TTC549 (cell line): ENCODE results near the gene FILIP1.

Source experiments
- FAIRE-seq: peaks from 2 replicates; lab custom pipeline; 2012; peaks lifted over from hg19 to GRCh38; lab: Jason Lieb, UNC

Gene FILIP1

DNA sequence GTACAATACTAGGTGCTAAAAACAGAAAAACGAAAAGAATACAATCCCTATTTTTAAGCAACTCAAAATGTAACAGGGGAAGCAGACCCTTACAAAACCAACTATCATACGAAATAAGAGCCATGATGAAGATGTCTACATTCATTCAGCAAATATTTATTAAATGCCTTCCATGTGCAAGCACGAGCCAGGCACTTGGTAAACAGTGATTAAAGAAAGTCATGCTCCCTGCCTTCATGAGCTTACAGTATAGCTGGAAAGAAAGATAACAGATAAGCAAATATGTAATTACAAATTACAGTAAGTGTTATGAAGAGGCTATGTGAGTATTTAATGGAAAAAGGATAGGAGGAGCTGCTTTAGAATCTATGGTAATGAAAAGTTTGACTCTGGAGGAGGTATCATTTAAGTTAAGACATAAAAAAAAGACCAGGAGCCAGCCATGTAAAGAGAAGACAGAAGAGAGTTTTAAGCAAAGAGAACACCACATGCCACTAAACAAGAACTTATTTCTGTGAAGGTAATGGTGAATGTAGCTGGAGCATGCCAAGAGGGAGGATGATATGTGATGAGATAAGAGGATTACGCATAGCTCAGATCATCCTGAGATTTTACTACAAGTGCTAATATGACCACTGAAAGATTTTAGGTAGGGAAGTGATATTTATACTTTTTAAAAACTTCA lies 230.7 kb downstream of the FILIP1 start:
- no peak for FAIRE-seq

DNA sequence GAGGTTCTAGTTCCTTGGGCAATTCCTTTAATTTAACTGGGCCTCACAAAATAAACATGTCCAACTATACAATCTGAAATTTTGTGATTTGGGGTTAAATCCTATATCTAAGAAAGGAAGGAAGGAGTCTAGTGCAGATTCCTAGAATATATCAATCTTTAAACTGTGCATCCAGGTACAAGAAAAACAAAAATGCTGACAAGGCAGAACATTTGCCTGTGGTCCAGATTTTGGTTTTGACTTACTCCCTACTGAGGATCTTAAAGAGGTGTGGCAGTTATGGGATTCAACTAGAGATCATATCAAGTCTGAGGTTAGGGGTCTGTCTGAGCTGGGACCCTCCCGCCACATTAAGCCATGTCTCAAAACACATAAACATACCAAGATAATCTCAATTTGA lies 232.3 kb downstream of the FILIP1 start:
- no peak for FAIRE-seq

DNA sequence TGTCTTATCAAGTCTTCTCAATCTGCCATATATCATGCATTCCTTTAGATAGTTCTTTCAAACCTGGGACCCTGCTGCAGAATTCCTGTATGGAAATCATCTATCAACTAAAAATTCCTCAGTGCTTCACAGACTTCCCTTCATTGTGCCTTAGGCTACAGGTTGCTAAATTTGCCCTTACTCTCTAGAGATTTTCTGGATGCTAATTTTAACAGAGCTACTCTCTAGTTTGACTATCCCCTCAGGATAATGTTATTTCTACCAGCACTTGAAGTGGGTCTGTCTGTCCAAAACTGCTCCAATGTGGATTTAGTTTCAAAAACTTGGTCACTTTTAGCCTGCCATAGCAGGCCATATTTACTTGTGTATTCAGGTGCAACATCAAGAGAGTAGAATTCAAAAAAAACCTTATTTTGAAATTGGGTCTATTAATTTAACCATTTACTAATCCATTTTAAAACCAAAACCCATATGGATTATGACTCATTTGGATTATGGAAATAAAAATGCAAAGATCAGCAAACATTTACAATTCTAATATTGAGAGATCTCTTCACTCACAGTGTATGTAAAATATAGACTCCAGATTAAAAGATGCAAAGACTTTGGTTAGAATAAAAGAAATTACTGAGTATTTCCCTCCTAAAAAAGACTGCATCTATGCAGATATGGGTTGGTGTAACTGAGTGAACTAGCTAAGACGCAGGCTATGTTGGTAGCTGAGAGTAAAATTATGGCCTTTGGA lies 236.1 kb downstream of the FILIP1 start:
- FAIRE-seq, result no peak

DNA sequence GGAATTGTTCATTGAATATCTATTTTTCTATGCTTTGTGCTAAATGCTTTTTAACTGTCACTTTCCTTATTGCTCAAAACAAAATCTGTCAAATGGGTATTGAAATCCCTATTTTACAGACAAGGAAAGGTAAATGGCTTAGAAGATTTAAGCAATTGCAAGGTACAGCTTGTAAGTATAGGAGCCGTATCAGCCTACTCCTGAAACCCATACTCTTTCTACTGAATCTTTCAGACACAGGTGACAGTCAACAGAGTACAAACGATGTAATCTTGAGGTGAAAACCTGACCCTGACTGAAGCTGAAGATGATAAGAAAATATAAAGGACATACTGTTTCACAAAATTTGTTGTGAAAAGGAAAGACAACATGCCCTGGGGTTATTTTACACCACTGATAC lies 243.0 kb downstream of the FILIP1 start:
- FAIRE-seq, result no peak

DNA sequence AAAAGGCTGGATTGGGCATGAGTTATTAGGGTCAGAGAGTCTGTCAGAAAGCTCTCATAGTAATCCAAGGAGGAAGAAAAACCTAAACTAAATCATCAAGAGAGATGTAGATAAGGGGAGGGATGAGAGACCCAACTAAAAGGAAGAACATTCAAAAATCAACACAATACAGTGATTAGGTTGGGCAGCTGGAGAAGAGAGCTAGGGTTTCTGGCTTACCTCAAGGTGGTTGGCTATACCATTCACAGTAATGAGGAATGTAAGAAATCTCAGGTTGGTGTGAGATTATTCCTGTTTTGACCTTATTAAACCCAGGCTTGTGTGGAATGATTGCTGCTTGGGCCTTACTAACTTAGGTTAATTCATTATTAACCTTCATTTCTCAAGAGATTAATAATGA lies 243.8 kb downstream of the FILIP1 start:
- FAIRE-seq, result no peak

DNA sequence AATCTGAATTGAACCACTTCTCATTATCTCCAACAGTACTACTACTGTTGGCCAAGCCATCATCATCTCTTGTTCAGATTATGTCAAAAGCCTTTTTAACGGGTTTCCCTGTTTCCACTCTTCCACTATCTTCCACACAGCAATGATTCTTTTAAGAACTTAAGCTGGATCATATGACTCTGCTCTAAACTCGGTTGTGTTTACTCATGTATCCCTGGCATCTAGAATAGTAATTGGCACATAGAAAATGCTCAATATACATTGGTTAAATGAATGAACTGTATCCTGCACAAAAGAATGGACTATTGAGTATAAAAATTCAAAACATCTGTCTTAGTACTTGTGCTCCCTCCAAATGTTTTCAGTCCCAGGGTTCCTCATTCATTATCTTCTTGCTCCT lies 247.2 kb downstream of the FILIP1 start:
- FAIRE-seq, result no peak

DNA sequence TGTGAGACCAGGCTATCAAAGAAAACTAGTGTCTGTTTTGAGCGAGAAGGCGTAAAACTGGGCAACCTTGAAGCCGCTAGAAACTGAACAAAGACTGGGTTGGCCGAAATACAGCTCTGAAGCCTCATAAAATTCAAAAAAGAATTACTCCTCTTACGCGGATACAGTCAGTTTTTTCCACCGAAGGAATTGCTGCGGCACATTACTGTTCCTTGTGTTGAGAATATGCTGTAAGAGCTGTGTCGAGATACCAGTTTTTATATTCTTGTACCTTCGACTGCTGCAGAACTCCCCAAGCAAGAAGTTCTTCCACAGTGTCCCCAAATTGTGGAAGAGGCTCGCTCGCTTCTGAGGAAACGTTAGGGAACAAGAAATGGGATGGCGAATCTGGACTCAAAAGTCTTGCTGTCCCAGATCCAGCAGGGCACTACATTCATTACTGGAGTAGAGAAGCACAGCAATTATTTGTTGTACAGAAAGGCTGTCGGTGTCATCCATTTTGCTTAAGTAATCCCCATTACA lies 249.5 kb downstream of the FILIP1 start:
- no peak for FAIRE-seq

DNA sequence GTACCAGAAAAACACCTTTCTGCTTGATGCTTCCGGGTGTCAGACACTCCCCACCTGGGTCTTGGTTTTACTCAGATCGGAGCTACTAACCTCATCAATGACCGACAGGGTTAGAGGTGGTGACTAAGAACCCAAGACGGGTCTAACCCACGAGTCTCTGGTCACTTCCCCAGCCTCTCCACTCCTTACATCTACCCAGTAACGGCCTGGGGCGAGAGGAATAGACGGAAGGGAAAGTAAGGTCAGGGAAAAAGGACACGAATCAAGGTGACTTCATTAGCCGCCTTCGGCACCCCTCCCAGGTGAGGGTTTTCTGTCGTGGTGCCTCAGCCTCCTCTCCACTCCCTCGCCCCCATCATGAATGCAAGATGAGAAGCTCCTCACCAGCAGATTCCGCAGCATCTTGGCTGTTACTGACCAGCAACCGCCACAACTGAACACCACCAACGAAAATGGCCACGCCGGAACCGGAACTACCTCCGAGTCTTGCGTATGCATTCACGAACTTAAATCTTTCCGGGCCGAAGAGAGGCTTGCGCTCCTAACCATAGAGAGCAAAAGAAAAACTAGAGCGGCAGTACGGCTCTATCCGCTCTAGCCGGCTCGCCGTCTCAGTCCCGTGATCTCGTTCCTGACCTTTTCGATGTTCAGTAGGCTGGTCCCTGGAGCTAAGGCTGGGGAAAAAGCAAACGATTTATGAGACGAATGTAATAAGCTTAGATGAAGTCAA lies 250.1 kb downstream of the FILIP1 start, which contains the start of gene COX7A2:
COX7A2 (minus strand) TSS at position 469 of the 730 bp plus-strand sequence; CDS start at position 402, 67 bp downstream.
- FAIRE-seq, result peak; percentile 96
